LNCAP (cell line): ENCODE data around the gene MLST8.

Experiments
- TF ChIP-seq, protein P1 (sequence below): fragments of 450-650 bp; IDR thresholded peaks from 2 replicates; pipeline ENCODE4 v1.5.1; 2017; ENCODE audit warnings: mild to moderate bottlenecking

Gene MLST8

GRCh38 chr16:2237493-2238149 is 32.4 kb downstream of the MLST8 start:
- TF ChIP-seq, protein P1, sequence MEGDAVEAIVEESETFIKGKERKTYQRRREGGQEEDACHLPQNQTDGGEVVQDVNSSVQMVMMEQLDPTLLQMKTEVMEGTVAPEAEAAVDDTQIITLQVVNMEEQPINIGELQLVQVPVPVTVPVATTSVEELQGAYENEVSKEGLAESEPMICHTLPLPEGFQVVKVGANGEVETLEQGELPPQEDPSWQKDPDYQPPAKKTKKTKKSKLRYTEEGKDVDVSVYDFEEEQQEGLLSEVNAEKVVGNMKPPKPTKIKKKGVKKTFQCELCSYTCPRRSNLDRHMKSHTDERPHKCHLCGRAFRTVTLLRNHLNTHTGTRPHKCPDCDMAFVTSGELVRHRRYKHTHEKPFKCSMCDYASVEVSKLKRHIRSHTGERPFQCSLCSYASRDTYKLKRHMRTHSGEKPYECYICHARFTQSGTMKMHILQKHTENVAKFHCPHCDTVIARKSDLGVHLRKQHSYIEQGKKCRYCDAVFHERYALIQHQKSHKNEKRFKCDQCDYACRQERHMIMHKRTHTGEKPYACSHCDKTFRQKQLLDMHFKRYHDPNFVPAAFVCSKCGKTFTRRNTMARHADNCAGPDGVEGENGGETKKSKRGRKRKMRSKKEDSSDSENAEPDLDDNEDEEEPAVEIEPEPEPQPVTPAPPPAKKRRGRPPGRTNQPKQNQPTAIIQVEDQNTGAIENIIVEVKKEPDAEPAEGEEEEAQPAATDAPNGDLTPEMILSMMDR = no peak

GRCh38 chr16:2238150-2238837 is 33.0 kb downstream of the MLST8 start:
- TF ChIP-seq, protein P1 = no peak

DNA sequence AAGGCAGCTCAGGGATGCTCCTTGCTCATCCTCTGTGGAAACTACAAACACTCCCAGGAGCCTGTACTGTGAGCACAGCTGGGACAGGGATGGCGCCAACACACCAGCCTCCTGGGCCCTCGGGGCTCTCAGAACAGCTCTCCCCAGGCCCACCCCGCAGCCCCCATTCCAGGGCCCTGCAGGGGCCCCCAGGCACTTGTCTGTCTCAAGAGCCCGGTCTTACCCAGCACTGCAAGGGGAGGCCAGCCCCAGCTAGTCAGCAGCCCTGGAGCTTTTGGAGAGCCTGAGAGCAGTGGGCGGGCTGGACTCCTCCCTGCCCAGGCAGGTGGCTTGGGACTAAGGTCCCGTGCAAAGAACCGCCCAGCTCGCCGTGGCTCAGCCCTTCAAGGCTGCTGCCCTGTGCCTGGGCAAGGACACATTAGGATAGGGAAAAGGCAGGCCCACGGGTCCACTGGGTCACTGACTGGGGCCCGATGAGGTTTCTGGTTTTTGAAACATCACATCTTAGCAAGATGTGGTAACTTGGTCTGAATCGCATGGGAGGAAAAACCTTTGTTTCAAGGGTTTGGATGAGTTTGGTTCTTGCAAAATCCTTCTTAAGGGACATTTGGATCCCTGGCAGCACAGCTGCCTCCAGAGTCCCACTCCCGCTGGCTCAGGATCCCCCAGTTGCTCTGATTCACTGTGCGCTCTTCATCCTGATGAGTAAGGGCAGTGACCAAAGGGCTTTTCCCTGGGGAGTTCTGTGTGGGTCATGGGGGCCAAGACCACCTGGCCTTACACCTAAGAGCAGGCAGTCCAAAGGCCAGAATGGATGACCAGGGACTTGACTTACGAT is 33.8 kb downstream of the MLST8 start:
- TF ChIP-seq, protein P1 = no peak

DNA sequence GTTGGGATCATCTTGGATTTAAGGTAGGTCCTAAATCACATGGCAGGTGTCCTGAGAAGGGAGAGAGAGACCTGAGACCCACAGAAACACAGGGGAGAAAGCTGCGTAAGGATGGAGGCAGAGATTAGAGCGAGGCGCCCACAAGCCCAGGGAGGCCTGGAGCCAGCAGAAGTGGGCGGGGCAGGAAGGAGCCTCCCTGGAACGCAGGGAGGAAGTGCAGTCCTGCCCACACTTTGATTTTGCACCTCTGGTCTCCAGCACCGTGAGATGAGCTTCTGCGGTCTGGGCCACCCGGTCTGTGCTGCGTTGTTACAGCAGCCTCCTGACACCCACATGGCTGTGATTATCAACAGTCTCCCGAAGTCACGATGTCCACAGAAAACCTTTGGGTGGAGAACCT is 37.3 kb downstream of the MLST8 start:
- TF ChIP-seq, protein P1 = no peak

- TF ChIP-seq, protein P1 = no peak
Observed at GRCh38 chr16:2243031-2243528, 37.8 kb downstream of the MLST8 start.

DNA sequence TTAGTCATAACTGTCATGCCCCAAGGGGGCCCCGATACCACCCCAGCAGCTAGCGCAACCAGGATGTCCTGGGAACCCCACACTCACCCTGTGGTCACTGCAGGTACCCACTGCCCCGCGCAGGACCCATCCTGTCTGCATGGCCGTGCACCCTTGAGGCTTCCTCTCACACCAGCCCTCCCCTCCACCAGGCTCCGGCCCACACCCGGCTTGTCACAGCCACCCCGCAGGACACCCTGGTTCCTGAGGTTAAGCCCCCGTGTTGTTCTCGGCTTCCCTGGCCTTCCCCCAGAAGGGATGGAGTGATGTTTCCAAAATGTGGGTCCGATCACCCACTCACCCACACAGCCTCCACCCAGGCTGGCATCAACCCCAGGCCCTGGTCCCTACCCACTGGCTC is 38.5 kb downstream of the MLST8 start:
- TF ChIP-seq, protein P1 = no peak

- TF ChIP-seq, protein P1 = no peak
Observed at GRCh38 chr16:2244301-2244700, 39.0 kb downstream of the MLST8 start.
